Endothelial cell of umbilical vein (primary cell): ENCODE data around the gene FUT7. TPM values are rescaled to one million over a fixed set of nuclear protein-coding genes. Genes with fewer than 3 reads are reported as not detected.
A peak's percentile ranks its signal among the peaks of the same experiment; 100 is the strongest.

Experiments used
- BruUV-seq: library from RNA; stranded (reverse); fragments of 400-500 nt; replicated peaks from 2 replicates; lab custom pipeline; 2021; lab: Mats Ljungman, UMichigan
- CTCF ChIA-PET: fragments of 300-600, 350-600 bp; sonication (Branson Sonifier 250); formaldehyde crosslinking; loops from one replicate; lab custom pipeline; 2021; ENCODE audit warnings: antibody characterized with exemption, inconsistent platforms; lab: Charles Lee
- POLR2A ChIA-PET: fragments of 300-600, 350-600 bp; sonication (Branson Sonifier 250); formaldehyde crosslinking; loops from one replicate; lab custom pipeline; 2021; ENCODE audit warnings: antibody characterized with exemption, inconsistent platforms; lab: Charles Lee
- DNase-seq: peaks from one replicate; pipeline ENCODE4 v3.0.0-alpha.2; 2011; ENCODE audit warnings: low read depth, low spot score
- FAIRE-seq: peaks from 2 replicates; lab custom pipeline; 2011; peaks lifted over from hg19 to GRCh38; lab: Jason Lieb, UNC
- H2AFZ ChIP-seq: 2 replicates; pipeline ENCODE4 v1.6.0; 2012; ENCODE audit warnings: low read depth, low read length, control low read depth, inconsistent platforms
- H3K27ac ChIP-seq: 2 replicates; pipeline ENCODE4 v1.5.1; 2011; ENCODE audit warnings: low read depth, mild to moderate bottlenecking, control low read depth, low read length, moderate library complexity; ENCODE audit not compliant: insufficient read depth
- H3K27me3 ChIP-seq, 2 experiments: 2 replicates each; pipeline versions ENCODE4 v1.6.0 to v1.6.1; 2011; ENCODE audit warnings: low read length in 2 of 2, mixed read lengths in 1 of 2; ENCODE audit not compliant: control insufficient read depth in 2 of 2, insufficient read depth in 2 of 2
- H3K36me3 ChIP-seq, 2 experiments: 2 replicates in 1 of 2; 3 replicates in 1 of 2; pipeline ENCODE4 v1.5.1; 2011; ENCODE audit warnings: low read length in 2 of 2, mild to moderate bottlenecking in 1 of 2, moderate library complexity in 1 of 2; ENCODE audit not compliant: control insufficient read depth in 2 of 2, insufficient read depth in 2 of 2; ENCODE audit errors: extremely low read depth in 1 of 2
- H3K4me1 ChIP-seq: 3 replicates; pipeline ENCODE4 v1.5.1; 2011; ENCODE audit warnings: mild to moderate bottlenecking, low read length; ENCODE audit not compliant: control insufficient read depth, insufficient read depth; ENCODE audit errors: extremely low read depth
- H3K4me2 ChIP-seq: 2 replicates; pipeline ENCODE4 v1.6.1; 2011; ENCODE audit warnings: low read length, control low read depth, mixed read lengths; ENCODE audit not compliant: insufficient read depth
- H3K4me3 ChIP-seq, 3 experiments: fragments of 200-600 bp in 1 of 3; sonication (generic), shearing (Covaris generic) in 1 of 3; replicated peaks in 1 of 3; 2 replicates each; pipeline ENCODE4 v1.5.1; 2011 to 2016; ENCODE audit warnings: control low read depth in 3 of 3, low read length in 3 of 3, mild to moderate bottlenecking in 2 of 3, inconsistent platforms in 1 of 3, low read depth in 1 of 3, moderate library complexity in 1 of 3; ENCODE audit not compliant: insufficient read depth in 1 of 3
- H3K79me2 ChIP-seq: 2 replicates; pipeline ENCODE4 v1.6.0; 2012; ENCODE audit warnings: low read length, inconsistent platforms; ENCODE audit not compliant: control insufficient read depth, insufficient read depth
- H3K9ac ChIP-seq: replicated peaks from 2 replicates; pipeline ENCODE3; 2011; ENCODE audit warnings: low read length, control low read depth; ENCODE audit not compliant: insufficient read depth; ENCODE audit errors: extremely low read depth
- H3K9me1 ChIP-seq: replicated peaks from 3 replicates; pipeline ENCODE4 v1.6.0; 2011; ENCODE audit warnings: mild to moderate bottlenecking, low read length; ENCODE audit not compliant: control insufficient read depth, insufficient read depth; ENCODE audit errors: extremely low read depth
- H3K9me3 ChIP-seq: replicated peaks from 2 replicates; pipeline ENCODE4 v1.5.1; 2012; ENCODE audit warnings: low read length, inconsistent platforms; ENCODE audit not compliant: control insufficient read depth, insufficient read depth
- H4K20me1 ChIP-seq: replicated peaks from 2 replicates; pipeline ENCODE3; 2011; ENCODE audit warnings: mild to moderate bottlenecking, low read length; ENCODE audit not compliant: control insufficient read depth, insufficient read depth; ENCODE audit errors: extremely low read depth
- MYC ChIP-seq: IDR thresholded peaks from one replicate; pipeline ENCODE4 v1.6.1; 2011; ENCODE audit warnings: mild to moderate bottlenecking, low read depth, low read length
- dilution Hi-C: fragments of 300-500 bp; cut with MboI; formaldehyde crosslinking; loops from one replicate; pipeline ENCODE4 v1.15.0; 2019; ENCODE audit warnings: low sequenced_read_pairs; ENCODE audit not compliant: extremely low pct_ligation_motif_present
- intact Hi-C: fragments of 100-400 bp; cut with micrococcal nuclease; formaldehyde crosslinking; loops from one replicate; pipeline ENCODE4 v1.10.0; 2022
- polyA plus RNA-seq, 4 experiments: library from polyadenylated mRNA; depleted of rRNA in 3 of 4; stranded (reverse) in 3 of 4; unstranded in 1 of 4; fragments of >200 nt; gene quantifications; 2 replicates each; pipeline versions ENCODE4 v1.2.1 to v1.2.3, GENCODE V29; 2011 to 2012; ENCODE audit warnings: missing spikeins in 1 of 4
- total RNA-seq: library from RNA; stranded (reverse); gene quantifications from 2 replicates; pipeline ENCODE4 v1.2.3, GENCODE V29; 2021
- TF ChIP-seq, protein P1 (sequence below), 2 donors: IDR thresholded peaks; 1 replicate in 1 of 2; 2 replicates in 1 of 2; pipeline ENCODE4 v1.5.1; 2011; ENCODE audit warnings: low read length in 2 of 2, mild to moderate bottlenecking in 2 of 2, moderate library complexity in 2 of 2, control low read depth in 1 of 2, inconsistent platforms in 1 of 2, low read depth in 1 of 2; ENCODE audit not compliant: insufficient read depth in 1 of 2; ENCODE audit errors: extremely low read depth in 1 of 2

FUT7 gene
- total and polyA plus RNA-seq, 2 donors (not counting 3 experiments of a cell fraction or from before 2014, with no cell fraction given): not detected

DNA sequence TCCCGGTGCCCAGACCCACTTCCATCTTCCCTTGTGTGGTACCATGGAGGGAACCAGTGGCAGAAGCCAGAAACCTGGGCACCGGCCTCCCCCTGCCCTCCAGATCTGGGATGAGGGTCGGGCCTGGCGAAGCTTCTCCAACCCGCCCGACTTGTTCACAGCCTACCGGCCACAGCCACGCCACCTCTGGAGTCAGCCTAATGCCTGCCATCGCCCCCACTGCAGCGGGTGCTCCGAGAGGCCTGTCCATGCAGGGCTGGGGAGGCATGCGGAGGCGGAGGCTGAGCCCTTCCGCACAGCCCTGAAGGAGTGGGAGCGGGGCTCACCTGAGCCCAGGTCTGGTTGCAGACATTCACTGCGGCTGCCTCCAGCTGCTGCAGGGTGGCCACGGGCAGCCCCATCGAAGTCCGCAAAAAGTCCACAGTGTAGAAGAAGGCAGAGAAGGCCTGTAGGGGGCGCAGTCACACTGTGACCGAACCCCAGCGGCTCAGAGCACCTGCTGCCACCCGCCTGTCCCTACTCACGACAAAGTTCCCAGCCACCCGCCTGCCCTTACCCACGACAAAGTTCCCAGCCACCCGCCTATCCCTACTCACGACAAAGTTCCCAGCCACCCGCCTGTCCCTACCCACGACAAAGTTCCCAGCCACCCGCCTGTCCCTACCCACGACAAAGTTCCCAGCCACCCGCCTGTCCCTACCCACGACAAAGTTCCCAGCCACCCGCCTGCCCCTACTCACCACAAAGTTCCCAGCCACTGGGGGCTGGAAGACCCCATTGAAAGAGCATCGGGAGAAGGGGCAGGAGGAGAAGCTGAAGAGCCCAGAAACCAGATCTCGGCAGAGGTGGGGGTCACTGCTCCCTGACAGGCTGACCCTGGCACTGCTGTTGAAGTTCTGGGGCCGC, 17.9 kb upstream of the FUT7 start:
- peaks cover 8 to 21% of the 10 kb centered on the region in 2 experiments for H3K27me3 ChIP-seq
- peaks cover 7% of the 10 kb centered on the region for H3K79me2 ChIP-seq
- dilution Hi-C loops (no loop called here), intact Hi-C loops (no loop called here)
- no peak overlapping the region for H3K4me2 ChIP-seq
- peaks cover 9% of the 10 kb centered on the region for H3K4me1 ChIP-seq
- no peak overlapping the region for H2AFZ ChIP-seq
- POLR2A ChIA-PET: no interaction called here
- H3K27ac ChIP-seq: no peak overlapping the region
- H3K4me3 ChIP-seq: no peak overlapping the region
- DNase-seq: peak; percentile 42
- CTCF ChIA-PET: interaction anchor here (1.2 to 4.7 kb wide), 9 partner anchors 9 to 242 kb away, joined by 3 to 152 read pairs (median 7); partner anchors contain the start of genes RABL6, RNF224 and SAPCD2
- H3K9ac ChIP-seq: no peak overlapping the region
- BruUV-seq: no TSS peak
- no peaks in the 10 kb centered on the region for H3K36me3 ChIP-seq
- peak; percentile 60 for FAIRE-seq
- TF ChIP-seq, protein P1, sequence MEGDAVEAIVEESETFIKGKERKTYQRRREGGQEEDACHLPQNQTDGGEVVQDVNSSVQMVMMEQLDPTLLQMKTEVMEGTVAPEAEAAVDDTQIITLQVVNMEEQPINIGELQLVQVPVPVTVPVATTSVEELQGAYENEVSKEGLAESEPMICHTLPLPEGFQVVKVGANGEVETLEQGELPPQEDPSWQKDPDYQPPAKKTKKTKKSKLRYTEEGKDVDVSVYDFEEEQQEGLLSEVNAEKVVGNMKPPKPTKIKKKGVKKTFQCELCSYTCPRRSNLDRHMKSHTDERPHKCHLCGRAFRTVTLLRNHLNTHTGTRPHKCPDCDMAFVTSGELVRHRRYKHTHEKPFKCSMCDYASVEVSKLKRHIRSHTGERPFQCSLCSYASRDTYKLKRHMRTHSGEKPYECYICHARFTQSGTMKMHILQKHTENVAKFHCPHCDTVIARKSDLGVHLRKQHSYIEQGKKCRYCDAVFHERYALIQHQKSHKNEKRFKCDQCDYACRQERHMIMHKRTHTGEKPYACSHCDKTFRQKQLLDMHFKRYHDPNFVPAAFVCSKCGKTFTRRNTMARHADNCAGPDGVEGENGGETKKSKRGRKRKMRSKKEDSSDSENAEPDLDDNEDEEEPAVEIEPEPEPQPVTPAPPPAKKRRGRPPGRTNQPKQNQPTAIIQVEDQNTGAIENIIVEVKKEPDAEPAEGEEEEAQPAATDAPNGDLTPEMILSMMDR (IDR thresholded peaks at IDR 0.05; ENCODE audit: extremely low read depth in 1 of 2, insufficient read depth in 1 of 2, low read depth in 1 of 2, low read length in 2 of 2): peak; percentile 54 to 79
- no peak for TF ChIP-seq MYC
- no peaks in the 10 kb centered on the region for H3K9me3 ChIP-seq
- no peaks in the 10 kb centered on the region for H4K20me1 ChIP-seq
- H3K9me1 ChIP-seq: no peaks in the 10 kb centered on the region
